ENCODE results near the gene ZNF766.
"Not testable (repeated sequence)": the region's sequence is repeated elsewhere in the genome, so short reads cannot be mapped to it uniquely, and the experiment has no call there.

DNA sequence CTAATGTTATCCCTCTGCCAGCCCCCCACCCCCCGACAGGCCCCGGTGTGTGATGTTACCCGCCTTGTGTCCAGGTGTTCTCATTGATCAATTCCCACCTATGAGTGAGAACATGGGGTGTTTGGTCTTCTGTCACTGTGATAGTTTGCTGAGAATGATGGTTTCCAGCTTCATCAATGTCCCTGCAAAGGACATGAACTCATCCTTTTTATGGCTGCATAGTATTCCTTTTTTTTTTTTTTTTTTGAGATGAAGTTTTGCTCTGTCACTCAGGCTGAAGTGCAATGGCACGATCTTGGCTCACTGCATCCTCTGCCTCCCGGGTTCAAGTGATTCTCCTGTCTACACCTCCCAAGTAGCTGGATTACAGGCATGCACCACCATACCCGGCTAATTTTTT is 23.6 kb downstream of the ZNF766 start:
- TF ChIP-seq, protein P1, sequence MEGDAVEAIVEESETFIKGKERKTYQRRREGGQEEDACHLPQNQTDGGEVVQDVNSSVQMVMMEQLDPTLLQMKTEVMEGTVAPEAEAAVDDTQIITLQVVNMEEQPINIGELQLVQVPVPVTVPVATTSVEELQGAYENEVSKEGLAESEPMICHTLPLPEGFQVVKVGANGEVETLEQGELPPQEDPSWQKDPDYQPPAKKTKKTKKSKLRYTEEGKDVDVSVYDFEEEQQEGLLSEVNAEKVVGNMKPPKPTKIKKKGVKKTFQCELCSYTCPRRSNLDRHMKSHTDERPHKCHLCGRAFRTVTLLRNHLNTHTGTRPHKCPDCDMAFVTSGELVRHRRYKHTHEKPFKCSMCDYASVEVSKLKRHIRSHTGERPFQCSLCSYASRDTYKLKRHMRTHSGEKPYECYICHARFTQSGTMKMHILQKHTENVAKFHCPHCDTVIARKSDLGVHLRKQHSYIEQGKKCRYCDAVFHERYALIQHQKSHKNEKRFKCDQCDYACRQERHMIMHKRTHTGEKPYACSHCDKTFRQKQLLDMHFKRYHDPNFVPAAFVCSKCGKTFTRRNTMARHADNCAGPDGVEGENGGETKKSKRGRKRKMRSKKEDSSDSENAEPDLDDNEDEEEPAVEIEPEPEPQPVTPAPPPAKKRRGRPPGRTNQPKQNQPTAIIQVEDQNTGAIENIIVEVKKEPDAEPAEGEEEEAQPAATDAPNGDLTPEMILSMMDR (IDR thresholded peaks at IDR 0.05; ENCODE audit: borderline replicate concordance, extremely low read depth, low read length, poor library complexity, severe bottlenecking) = not testable (repeated sequence)
- not testable (repeated sequence) for TF ChIP-seq EZH2 (IDR thresholded peaks at IDR 0.05; ENCODE audit: borderline replicate concordance, low read depth, low read length, severe bottlenecking)
